AML-193 (cell line): Measurements from ENCODE around the gene SLC15A4.
"Not testable (repeated sequence)": the region's sequence is repeated elsewhere in the genome, so short reads cannot be mapped to it uniquely, and the experiment has no call there.

ENCODE experiments used
- DNase-seq, 2 experiments: peaks; one replicate each; lab custom pipeline; 2025; lab: John Stamatoyannopoulos, UW

Gene SLC15A4

GRCh38 chr12:128844031-128844635 lies 20.4 kb upstream of the SLC15A4 start:
- no peak for DNase-seq

GRCh38 chr12:128843538-128843937 lies 19.8 kb upstream of the SLC15A4 start:
- no peak for DNase-seq

GRCh38 chr12:128842579-128842978 lies 18.8 kb upstream of the SLC15A4 start:
- DNase-seq = no peak

- no peak for DNase-seq
These were observed 17.2 kb upstream of the SLC15A4 start for GRCh38 chr12:128840862-128841468.

- DNase-seq = not testable (repeated sequence)
These were observed 16.1 kb upstream of the SLC15A4 start for GRCh38 chr12:128839885-128840284.

GRCh38 chr12:128833418-128833817 lies 9.7 kb upstream of the SLC15A4 start:
- no peak for DNase-seq

DNA sequence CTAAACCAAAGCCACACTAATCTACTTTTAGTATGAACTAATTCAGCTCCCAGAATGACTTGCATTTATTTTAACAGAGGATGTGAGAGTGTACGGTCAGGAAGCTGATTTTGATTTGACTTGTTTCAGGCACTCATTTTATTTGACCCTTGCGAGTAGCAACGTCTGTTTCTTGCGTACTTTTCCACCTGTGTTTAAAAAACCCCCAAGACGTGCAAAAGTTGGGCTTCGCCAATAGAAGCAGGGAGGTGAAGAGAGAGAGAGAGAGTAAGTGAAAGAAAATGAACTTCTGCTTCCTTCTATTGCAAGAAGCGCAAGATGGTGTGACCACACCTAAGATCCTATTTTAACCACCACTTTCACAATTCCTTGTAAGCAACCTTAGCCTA lies 6.7 kb upstream of the SLC15A4 start:
- peak; percentile 80 to 81 for DNase-seq

DNA sequence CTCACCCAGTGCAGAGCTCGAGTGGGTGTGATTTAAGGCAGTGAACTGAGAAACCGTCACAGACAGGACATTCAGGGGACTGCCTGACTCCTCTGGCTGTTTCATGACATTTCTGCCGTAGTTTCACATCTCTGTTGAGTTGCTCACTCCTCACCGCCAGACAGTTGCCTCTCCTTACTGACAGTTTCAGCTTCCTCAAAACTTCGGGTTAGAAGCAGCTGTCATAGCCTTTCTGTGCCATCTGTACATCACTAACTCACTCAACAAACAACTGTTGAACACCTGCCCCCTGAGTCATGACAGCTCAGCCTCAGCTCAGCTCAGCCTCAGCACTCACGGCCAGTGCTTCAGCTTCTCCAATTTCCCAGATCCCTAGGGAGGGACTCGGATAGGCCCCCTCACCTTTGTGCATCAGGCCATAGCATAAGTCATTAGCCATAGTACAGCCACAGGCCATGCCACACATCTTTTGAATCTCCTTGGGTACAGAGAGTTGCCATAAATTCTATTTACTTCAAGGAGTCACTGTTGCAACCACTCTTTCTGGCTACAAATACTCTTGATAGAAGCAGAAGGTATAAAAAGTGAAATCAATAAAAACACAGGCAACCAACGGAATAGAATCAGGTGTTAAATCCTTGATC lies 6.2 kb upstream of the SLC15A4 start:
- DNase-seq = peak; percentile 33 to 45

- DNase-seq = no peak
These were observed 4.0 kb upstream of the SLC15A4 start for GRCh38 chr12:128827724-128828123.

GRCh38 chr12:128825835-128826234 lies 2.1 kb upstream of the SLC15A4 start:
- DNase-seq = no peak

- no peak for DNase-seq
These were observed 392 bp downstream of the SLC15A4 start for GRCh38 chr12:128823216-128823915.

- DNase-seq = no peak
These were observed 2.9 kb downstream of the SLC15A4 start for GRCh38 chr12:128820723-128821432.

DNA sequence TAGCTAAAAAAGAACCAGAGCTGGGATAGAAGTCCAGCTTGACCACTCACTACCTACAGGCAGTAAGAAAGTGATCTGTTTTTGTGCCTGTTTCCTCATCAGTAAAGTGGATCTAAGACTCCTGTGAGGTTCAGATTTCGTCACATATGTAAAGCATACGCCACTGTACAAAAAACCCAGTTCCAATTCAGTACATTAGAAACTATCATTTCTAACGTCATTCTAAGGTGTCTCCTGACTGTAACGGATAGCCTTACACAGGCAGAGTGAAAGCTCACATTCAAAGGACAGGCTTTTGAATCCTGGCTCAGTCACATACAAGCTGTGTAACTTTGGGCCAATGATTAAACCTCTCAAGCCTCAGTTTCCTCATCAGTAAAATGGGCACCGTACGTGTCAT lies 3.5 kb downstream of the SLC15A4 start:
- no peak for DNase-seq

DNA sequence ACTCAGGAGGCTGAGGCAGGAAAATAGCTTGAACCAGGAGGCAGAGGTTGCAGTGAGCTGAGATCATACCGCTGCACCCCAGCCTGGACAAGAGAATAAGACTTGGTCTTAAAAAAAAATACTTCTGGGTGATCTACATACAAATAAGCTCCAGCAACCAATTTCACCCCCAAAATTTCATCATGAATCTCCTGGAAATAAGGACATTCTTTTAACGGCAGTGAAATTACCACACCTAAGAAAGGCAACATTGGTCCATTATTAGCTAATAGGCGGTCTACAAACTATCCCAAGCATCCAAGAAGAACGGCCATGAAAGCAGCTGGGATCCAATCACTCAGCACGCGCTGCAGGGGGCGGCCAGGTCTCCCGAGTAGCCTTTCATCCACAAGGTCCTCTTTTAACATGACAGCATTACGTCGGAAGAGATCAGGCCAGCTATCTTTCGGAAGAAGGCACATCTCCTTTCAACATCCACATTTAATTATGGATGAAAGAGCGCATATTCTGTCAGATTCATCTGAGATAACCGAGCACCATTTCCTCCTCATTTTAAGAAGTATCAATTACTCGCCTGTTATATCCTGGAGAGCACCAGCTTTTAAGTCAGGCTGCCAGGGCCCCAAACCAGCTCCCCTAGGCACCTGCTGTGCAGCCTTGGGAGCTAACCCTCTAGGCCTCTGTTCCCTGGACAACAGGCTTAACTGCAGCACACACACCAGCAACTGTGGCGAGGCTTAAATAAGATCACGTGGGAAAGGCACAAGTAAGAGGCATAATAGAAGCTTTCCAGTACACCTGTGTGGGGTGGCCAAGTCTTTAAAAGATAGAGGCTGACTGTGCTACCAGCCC lies 4.2 kb downstream of the SLC15A4 start:
- DNase-seq = no peak

GRCh38 chr12:128818065-128819022 lies 5.4 kb downstream of the SLC15A4 start:
- DNase-seq = no peak

- DNase-seq = no peak
These were observed 6.4 kb downstream of the SLC15A4 start for GRCh38 chr12:128817111-128818015.

- no peak for DNase-seq
These were observed 7.2 kb downstream of the SLC15A4 start for GRCh38 chr12:128816643-128816920.

DNA sequence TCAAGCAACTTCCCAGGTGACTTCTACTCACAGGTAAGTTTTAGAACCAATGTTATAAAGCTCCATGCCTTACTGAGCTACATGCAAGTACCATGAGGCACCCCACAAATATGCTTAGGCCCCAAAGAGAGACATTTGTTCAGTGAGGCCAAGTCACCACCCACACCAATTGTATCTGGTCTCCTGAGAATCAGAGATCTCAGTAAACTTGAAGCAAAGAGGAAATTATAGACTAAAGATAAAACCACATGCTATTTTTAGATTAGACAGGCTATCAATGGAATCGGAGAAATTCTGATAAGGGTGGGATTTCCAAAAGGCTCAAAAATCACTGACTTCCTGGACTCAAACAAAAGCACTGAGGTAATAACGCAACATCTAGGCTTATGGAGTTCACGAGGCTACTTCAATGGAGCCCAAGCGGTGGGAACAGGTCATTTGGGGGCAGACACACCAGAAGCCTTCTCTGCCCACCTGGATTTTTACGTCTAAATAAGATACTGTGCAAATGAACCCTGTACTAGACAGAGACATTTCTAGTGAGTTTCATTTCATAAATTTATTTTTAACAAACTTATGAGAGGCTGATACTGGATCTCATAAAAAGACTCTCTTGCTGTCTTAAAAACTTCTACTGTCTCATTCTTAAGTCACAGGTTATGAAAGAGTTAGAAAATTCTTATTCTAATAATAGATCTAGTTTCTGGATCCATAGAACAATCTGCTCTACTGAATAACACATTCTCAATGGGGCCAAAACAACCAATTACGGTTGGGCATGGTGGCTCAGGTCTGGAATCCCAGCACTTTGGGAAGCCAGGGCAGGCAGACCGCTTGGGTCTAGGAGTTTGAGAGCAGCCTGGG lies 7.7 kb downstream of the SLC15A4 start:
- no peak for DNase-seq
